HepG2 (cell line): ENCODE data around the gene SF3B6. TPM values are rescaled to one million over a fixed set of nuclear protein-coding genes. Genes with fewer than 3 reads are reported as not detected.
A peak's percentile ranks its signal among the peaks of the same experiment; 100 is the strongest.

Experiments used
- FOXC1 ChIP-seq: sonication (generic); formaldehyde crosslinking; IDR thresholded peaks from 2 replicates; pipeline ENCODE4 v1.8.0; 2022; ENCODE audit warnings: mild to moderate bottlenecking, missing genetic modification reagents, borderline replicate concordance
- GABPB1 ChIP-seq: IDR thresholded peaks from 2 replicates; pipeline ENCODE4 v1.6.1; 2016; ENCODE audit warnings: mild to moderate bottlenecking, missing genetic modification reagents, moderate library complexity, missing compliant biosample characterization
- HINFP ChIP-seq: sonication (generic); formaldehyde crosslinking; IDR thresholded peaks from 2 replicates; pipeline ENCODE4 v1.4.0; 2020; ENCODE audit warnings: low read depth, mild to moderate bottlenecking, missing genetic modification reagents
- HNF1A ChIP-seq, 2 experiments: sonication (generic) in 1 of 2; formaldehyde crosslinking in 1 of 2; IDR thresholded peaks; 2 replicates each; pipeline versions ENCODE4 v1.4.0 to v1.6.1; 2016 to 2020; ENCODE audit warnings: borderline replicate concordance in 1 of 2, low read depth in 1 of 2, mild to moderate bottlenecking in 1 of 2, missing genetic modification reagents in 1 of 2
- HOXA7 ChIP-seq: sonication (generic); formaldehyde crosslinking; IDR thresholded peaks from 2 replicates; pipeline ENCODE4 v1.8.1; 2022; ENCODE audit warnings: mild to moderate bottlenecking, missing genetic modification reagents, moderate library complexity
- KLF11 ChIP-seq: IDR thresholded peaks from 2 replicates; pipeline ENCODE4 v1.6.1; 2016; ENCODE audit warnings: missing compliant biosample characterization
- KLF16 ChIP-seq, 2 experiments: sonication (generic) in 1 of 2; formaldehyde crosslinking in 1 of 2; IDR thresholded peaks; 2 replicates each; pipeline versions ENCODE4 v1.6.1 to v1.8.0; 2016 to 2023; ENCODE audit warnings: missing genetic modification reagents in 2 of 2, missing compliant biosample characterization in 1 of 2
- LCORL ChIP-seq, 2 experiments: fragments of 450-650 bp in 1 of 2; sonication (generic) in 1 of 2; formaldehyde crosslinking in 1 of 2; IDR thresholded peaks; 2 replicates each; pipeline versions ENCODE4 v1.5.0 to v1.6.1; 2017 to 2020; ENCODE audit warnings: antibody characterized with exemption in 1 of 2, missing genetic modification reagents in 1 of 2
- MIER3 ChIP-seq: IDR thresholded peaks from 2 replicates; pipeline ENCODE4 v1.6.1; 2016; ENCODE audit warnings: missing compliant biosample characterization, borderline replicate concordance
- NAIF1 ChIP-seq: sonication (generic); formaldehyde crosslinking; IDR thresholded peaks from 2 replicates; pipeline ENCODE4 v1.5.0; 2020; ENCODE audit warnings: mild to moderate bottlenecking, missing genetic modification reagents, borderline replicate concordance
- NFE2L2 ChIP-seq: fragments of 150-350 bp; IDR thresholded peaks from 2 replicates; pipeline ENCODE4 v1.6.1; 2014; ENCODE audit warnings: low read length
- NFYB ChIP-seq: sonication (generic); formaldehyde crosslinking; IDR thresholded peaks from 2 replicates; pipeline ENCODE4 v1.4.0; 2020; ENCODE audit warnings: missing genetic modification reagents
- NRL ChIP-seq: sonication (generic); formaldehyde crosslinking; IDR thresholded peaks from 2 replicates; pipeline ENCODE4 v1.5.0; 2020; ENCODE audit warnings: missing genetic modification reagents, mild to moderate bottlenecking, moderate library complexity, borderline replicate concordance
- SRF ChIP-seq: IDR thresholded peaks from 2 replicates; pipeline ENCODE4 v1.6.1; 2011; ENCODE audit warnings: mild to moderate bottlenecking, low read depth, low read length, moderate library complexity
- ZBTB7A ChIP-seq: sonication (generic); formaldehyde crosslinking; IDR thresholded peaks from 2 replicates; pipeline ENCODE4 v1.8.0; 2022; ENCODE audit warnings: mild to moderate bottlenecking, missing genetic modification reagents
- ZNF263 ChIP-seq: sonication (generic); formaldehyde crosslinking; IDR thresholded peaks from 2 replicates; pipeline ENCODE4 v1.4.0; 2020; ENCODE audit warnings: missing genetic modification reagents
- ZNF44 ChIP-seq: sonication (generic); formaldehyde crosslinking; IDR thresholded peaks from 2 replicates; pipeline ENCODE4 v1.5.1; 2020; ENCODE audit warnings: mild to moderate bottlenecking, missing genetic modification reagents
- ZNF660 ChIP-seq: sonication (generic); formaldehyde crosslinking; IDR thresholded peaks from 2 replicates; pipeline ENCODE4 v1.5.1; 2020; ENCODE audit warnings: mild to moderate bottlenecking, low read depth, missing genetic modification reagents, borderline replicate concordance
- ZNF674 ChIP-seq: sonication (generic); formaldehyde crosslinking; IDR thresholded peaks from 2 replicates; pipeline ENCODE4 v1.5.0; 2020; ENCODE audit warnings: low read depth, mild to moderate bottlenecking, missing genetic modification reagents
- polyA plus RNA-seq, 8 experiments: library from polyadenylated mRNA; depleted of rRNA in 3 of 8; stranded (reverse) in 7 of 8; unstranded in 1 of 8; fragments of >200 nt; fragmentation: Illumina TruSeq in 4 of 8; extraction: Trizol in 4 of 8; gene quantifications; 2 replicates each; pipeline versions ENCODE4 v1.2.1 to v1.2.3, GENCODE V29; 2011 to 2016; ENCODE audit warnings: low read depth in 4 of 8, missing spikeins in 1 of 8, mixed read lengths in 1 of 8; ENCODE audit not compliant: insufficient read depth in 1 of 8
- total RNA-seq, 5 experiments: library from RNA; depleted of rRNA; stranded (reverse); fragments of >200 nt; fragmentation: Illumina TruSeq; extraction: Trizol; gene quantifications; 2 replicates each; pipeline ENCODE4 v1.2.3, GENCODE V29; 2016; ENCODE audit warnings: low read depth in 1 of 5
- TF ChIP-seq, protein P1 (sequence below): sonication (generic); formaldehyde crosslinking; IDR thresholded peaks from 2 replicates; pipeline ENCODE4 v1.5.1; 2020; ENCODE audit warnings: mild to moderate bottlenecking, moderate library complexity, missing genetic modification reagents
- TF ChIP-seq, protein P2 (sequence below): IDR thresholded peaks from 2 replicates; pipeline ENCODE4 v1.6.1; 2016

Gene SF3B6
- total and polyA plus RNA-seq, 2 of the 13 experiments (the other 11 are each of a cell fraction or from before 2014, with no cell fraction given), result 177 to 182 TPM

GRCh38 chr2:24123922-24124580 is 47.9 kb upstream of the SF3B6 start (continued):
- TF ChIP-seq NAIF1 (CRISPR knock-in tag), result no peak
- TF ChIP-seq LCORL (IDR thresholded peaks at IDR 0.05), result no peak
- TF ChIP-seq LCORL (CRISPR knock-in tag; IDR thresholded peaks at IDR 0.05), result no peak
- no peak for TF ChIP-seq SRF
- TF ChIP-seq, protein P1, sequence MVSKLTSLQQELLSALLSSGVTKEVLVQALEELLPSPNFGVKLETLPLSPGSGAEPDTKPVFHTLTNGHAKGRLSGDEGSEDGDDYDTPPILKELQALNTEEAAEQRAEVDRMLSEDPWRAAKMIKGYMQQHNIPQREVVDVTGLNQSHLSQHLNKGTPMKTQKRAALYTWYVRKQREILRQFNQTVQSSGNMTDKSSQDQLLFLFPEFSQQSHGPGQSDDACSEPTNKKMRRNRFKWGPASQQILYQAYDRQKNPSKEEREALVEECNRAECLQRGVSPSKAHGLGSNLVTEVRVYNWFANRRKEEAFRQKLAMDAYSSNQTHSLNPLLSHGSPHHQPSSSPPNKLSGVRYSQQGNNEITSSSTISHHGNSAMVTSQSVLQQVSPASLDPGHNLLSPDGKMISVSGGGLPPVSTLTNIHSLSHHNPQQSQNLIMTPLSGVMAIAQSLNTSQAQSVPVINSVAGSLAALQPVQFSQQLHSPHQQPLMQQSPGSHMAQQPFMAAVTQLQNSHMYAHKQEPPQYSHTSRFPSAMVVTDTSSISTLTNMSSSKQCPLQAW, result 0 out of 2 replicates have a peak, but pooled peaks have one; percentile 31
- 0 out of 2 replicates have a peak, but pooled peaks have one; percentile 3 for TF ChIP-seq MIER3 (CRISPR knock-in tag)
- TF ChIP-seq, protein P2, sequence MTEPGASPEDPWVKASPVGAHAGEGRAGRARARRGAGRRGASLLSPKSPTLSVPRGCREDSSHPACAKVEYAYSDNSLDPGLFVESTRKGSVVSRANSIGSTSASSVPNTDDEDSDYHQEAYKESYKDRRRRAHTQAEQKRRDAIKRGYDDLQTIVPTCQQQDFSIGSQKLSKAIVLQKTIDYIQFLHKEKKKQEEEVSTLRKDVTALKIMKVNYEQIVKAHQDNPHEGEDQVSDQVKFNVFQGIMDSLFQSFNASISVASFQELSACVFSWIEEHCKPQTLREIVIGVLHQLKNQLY (CRISPR knock-in tag), result 0 out of 2 replicates have a peak, but pooled peaks have one; percentile 4
- TF ChIP-seq GABPB1 (CRISPR knock-in tag), result no peak
- TF ChIP-seq ZNF660 (CRISPR knock-in tag), result no peak
- TF ChIP-seq NFYB (CRISPR knock-in tag), result peak; percentile 31; the same call in 1 of the 2 replicates
- no peak for TF ChIP-seq HINFP (CRISPR knock-in tag)
- TF ChIP-seq ZNF44 (CRISPR knock-in tag), result 0 out of 2 replicates have a peak, but pooled peaks have one; percentile 23
- TF ChIP-seq NFE2L2, result no peak
- 0 out of 2 replicates have a peak, but pooled peaks have one; percentile 7 for TF ChIP-seq ZBTB7A
- TF ChIP-seq FOXC1 (CRISPR knock-in tag), result peak; percentile 90; the same call in 1 of the 2 replicates
- TF ChIP-seq ZNF263, result no peak
- TF ChIP-seq HOXA7 (CRISPR knock-in tag), result no peak
- TF ChIP-seq NRL (CRISPR knock-in tag), result peak; percentile 64; the same call in 1 of the 2 replicates
- no peak for TF ChIP-seq ZNF674
- 0 out of 2 replicates have a peak, but pooled peaks have one; percentile 48 for TF ChIP-seq KLF11
- TF ChIP-seq KLF16 (CRISPR knock-in tag; IDR thresholded peaks at IDR 0.05), result 0 out of 4 replicates have a peak, but pooled peaks of 1 of the 2 experiments have one; percentile 32
- no peak for TF ChIP-seq HNF1A (IDR thresholded peaks at IDR 0.05; ENCODE audit: low read depth)
- no peak for TF ChIP-seq HNF1A (CRISPR knock-in tag; IDR thresholded peaks at IDR 0.05; ENCODE audit: borderline replicate concordance)
